ENCODE results near the gene FARP1. TPM values are rescaled to one million over a fixed set of nuclear protein-coding genes. Genes with fewer than 3 reads are reported as not detected.

Gene FARP1
- total RNA-seq, 1 donor from 2014 or later, result 17.7 TPM

DNA sequence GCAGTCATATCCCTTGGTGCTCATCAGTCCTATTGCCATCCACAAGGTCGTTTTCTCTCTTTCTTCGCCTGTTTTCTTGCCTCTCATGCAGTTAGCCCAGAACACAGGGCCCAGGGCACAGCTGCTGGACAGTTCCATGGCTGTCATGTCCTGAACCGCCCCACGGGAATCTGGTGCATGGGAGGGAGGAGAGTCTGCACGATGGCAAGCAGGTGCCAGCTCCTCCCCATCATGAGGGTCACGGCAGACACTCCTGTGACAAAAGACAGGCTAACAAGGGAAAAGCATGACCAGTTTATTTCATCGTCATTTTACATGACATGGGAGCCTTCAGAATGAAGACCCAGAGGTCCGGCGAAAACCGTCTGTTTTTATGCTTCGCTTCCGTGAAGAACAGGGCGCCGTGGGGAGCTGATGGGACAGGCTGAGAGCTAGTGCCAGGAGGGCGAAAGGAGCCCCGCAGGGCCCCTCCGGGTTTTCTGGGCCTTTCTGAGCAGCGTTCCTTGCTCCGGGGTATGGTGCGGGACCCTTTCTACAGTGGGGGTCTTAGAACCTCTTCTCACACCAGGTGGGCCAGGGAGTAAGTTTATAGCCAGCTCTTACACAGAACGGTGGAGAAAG is 298.3 kb downstream of the FARP1 start:
- Histone ChIP-seq H3K4me1 (peaks cover 9% of the 10 kb centered on the region), H3K36me3 (peaks cover 0 to 6% of the 10 kb centered on the region in 2 donors), H3K9me3 (no peaks in the 10 kb centered on the region), H3K27me3 (no peaks in the 10 kb centered on the region), H3K27ac (no peak overlapping the region), H3K4me3 (no peak overlapping the region)
- no peak for DNase-seq (ENCODE audit: extremely low spot score in 2 of 2)
- TF ChIP-seq POLR2A (IDR thresholded peaks at IDR 0.05) (no peak), POLR2AphosphoS5 (IDR thresholded peaks at IDR 0.05; ENCODE audit: insufficient read depth in 1 of 2, low read depth in 1 of 2) (no peak)
- TF ChIP-seq, protein P1, sequence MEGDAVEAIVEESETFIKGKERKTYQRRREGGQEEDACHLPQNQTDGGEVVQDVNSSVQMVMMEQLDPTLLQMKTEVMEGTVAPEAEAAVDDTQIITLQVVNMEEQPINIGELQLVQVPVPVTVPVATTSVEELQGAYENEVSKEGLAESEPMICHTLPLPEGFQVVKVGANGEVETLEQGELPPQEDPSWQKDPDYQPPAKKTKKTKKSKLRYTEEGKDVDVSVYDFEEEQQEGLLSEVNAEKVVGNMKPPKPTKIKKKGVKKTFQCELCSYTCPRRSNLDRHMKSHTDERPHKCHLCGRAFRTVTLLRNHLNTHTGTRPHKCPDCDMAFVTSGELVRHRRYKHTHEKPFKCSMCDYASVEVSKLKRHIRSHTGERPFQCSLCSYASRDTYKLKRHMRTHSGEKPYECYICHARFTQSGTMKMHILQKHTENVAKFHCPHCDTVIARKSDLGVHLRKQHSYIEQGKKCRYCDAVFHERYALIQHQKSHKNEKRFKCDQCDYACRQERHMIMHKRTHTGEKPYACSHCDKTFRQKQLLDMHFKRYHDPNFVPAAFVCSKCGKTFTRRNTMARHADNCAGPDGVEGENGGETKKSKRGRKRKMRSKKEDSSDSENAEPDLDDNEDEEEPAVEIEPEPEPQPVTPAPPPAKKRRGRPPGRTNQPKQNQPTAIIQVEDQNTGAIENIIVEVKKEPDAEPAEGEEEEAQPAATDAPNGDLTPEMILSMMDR (IDR thresholded peaks at IDR 0.05), result no peak
- intact Hi-C loops (cut with DNase I), result loop anchor here (5.0 to 10.0 kb wide), 2 partner anchors 216 to 296 kb away; partner anchors contain the start of gene FARP1

DNA sequence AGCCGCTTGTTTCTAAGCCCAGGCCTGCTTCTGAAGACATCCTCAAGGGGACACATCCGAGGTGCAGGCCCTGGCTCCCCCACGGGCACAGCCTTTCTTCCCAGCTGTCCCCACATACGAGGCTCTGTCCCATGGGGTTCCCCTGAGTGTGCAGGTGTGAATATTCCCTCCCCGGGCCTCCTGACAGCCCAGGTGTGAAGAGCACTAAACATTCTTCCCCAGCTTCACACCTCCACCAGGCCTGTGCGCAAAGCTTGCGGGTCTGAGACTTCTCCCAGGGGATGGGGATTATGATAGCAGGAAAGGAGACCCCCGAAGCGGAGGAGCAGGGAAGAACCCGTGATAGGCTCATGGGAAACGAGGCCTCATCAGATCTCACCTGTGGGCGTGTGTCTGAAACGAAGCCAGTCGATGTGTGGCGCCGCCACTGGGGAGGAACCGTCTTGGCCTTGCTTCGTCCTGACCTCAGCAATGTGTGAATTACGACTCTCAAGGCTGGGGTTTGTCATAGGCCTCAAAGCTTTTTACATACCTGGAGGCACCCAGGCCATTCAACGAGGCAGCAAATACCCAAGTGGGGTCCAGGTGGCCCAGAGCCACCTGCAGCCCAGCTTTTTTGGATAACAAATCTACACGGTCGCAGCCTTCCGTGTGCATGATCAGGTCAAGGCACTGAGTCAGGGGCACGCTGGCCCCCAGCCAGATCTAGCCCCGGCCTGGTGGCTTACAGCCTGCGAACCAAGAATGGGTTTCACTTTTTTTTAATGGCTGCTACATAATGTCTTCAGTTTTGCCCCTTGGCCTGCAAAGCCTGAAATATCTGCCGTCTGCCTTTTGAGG is 299.7 kb downstream of the FARP1 start:
- intact Hi-C loops (cut with DNase I), result loop anchor here (5.0 to 10.0 kb wide), 2 partner anchors 215 to 298 kb away; partner anchors contain the start of gene FARP1
- TF ChIP-seq POLR2A (IDR thresholded peaks at IDR 0.05) (no peak), POLR2AphosphoS5 (IDR thresholded peaks at IDR 0.05; ENCODE audit: insufficient read depth in 1 of 2, low read depth in 1 of 2) (no peak)
- TF ChIP-seq, protein P1 (IDR thresholded peaks at IDR 0.05), result no peak
- peak overlapping the region; percentile 18 for H3K27ac ChIP-seq
- no peaks in the 10 kb centered on the region for H3K9me3 ChIP-seq
- no peak for DNase-seq (ENCODE audit: extremely low spot score in 2 of 2)
- H3K4me1 ChIP-seq, result peaks cover 9% of the 10 kb centered on the region
- H3K36me3 ChIP-seq, result peaks cover 0 to 8% of the 10 kb centered on the region in 2 donors
- no peaks in the 10 kb centered on the region for H3K27me3 ChIP-seq
- H3K4me3 ChIP-seq, result no peak overlapping the region

DNA sequence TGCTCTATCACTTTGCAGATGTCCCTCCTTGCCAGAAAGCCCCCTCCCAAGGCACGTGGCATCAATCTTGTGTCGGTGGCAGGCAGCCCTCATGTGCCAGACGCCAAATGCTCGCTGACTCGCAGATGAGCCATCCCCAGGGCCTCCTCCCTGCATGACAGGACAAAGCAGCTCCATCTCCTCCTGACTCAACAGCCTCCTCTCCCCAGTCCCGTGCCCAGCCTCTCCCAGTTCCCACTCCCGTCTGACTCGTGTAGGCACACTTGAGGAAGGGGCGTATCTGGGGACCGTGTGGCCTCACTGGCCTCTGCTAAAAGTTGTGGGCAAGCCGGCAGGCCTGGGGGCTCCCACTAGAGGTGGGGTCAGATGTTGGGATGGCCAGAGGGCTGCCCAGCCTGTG is 300.4 kb downstream of the FARP1 start:
- DNase-seq (ENCODE audit: extremely low spot score in 2 of 2), result no peak
- no peak overlapping the region for H3K4me3 ChIP-seq

DNA sequence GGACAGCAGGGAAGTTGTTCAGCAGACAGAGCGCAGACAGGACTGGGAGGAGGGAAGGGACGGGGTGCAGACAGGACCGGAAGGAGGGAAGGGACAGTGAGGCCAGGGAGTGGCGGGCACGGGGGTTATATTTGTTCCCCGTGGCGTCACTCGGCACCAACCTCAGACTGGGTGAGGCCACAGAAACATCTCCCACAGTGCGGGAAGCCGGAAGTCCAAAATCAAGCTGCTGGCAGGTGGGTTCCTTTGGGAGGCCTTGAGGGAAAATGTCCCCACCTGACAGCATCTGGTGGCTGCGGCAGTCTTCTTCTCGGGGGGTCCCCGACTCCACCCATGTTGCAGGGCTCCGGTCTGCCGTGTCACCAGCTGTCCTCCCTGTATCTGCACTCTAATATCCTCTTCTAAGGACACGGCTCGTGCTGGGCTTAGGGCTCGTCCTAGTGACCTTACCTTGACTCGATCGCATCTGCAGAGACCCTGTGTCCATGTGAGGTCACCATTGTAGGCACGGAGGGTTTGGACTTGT is 301.0 kb downstream of the FARP1 start:
- TF ChIP-seq, protein P1 (IDR thresholded peaks at IDR 0.05), result no peak
- no peak for TF ChIP-seq POLR2A (IDR thresholded peaks at IDR 0.05)
- TF ChIP-seq POLR2AphosphoS5 (IDR thresholded peaks at IDR 0.05; ENCODE audit: insufficient read depth in 1 of 2, low read depth in 1 of 2), result no peak
- Histone ChIP-seq H3K4me1 (peaks cover 16% of the 10 kb centered on the region), H3K27me3 (no peaks in the 10 kb centered on the region), H3K27ac (peak overlapping the region; percentile 56), H3K9me3 (no peaks in the 10 kb centered on the region), H3K36me3 (peaks cover 0 to 16% of the 10 kb centered on the region in 2 donors), H3K4me3 (no peak overlapping the region)
- intact Hi-C loops (cut with DNase I), result loop anchor here (5.0 to 10.0 kb wide), 2 partner anchors 213 to 299 kb away; partner anchors contain the start of gene FARP1
- DNase-seq (ENCODE audit: extremely low spot score in 2 of 2), result no peak

More for the DNA sequence above, 300.4 kb downstream of the FARP1 start:
- Histone ChIP-seq H3K4me1 (peaks cover 11% of the 10 kb centered on the region), H3K27ac (peak overlapping the region; percentile 56), H3K9me3 (no peaks in the 10 kb centered on the region), H3K36me3 (peaks cover 0 to 15% of the 10 kb centered on the region in 2 donors), H3K27me3 (no peaks in the 10 kb centered on the region)
- TF ChIP-seq POLR2AphosphoS5 (IDR thresholded peaks at IDR 0.05; ENCODE audit: insufficient read depth in 1 of 2, low read depth in 1 of 2), result peak in 1 of 2 donors; percentile 57
- TF ChIP-seq POLR2A (IDR thresholded peaks at IDR 0.05), result no peak
- intact Hi-C loops (cut with DNase I), result loop anchor here (5.0 to 10.0 kb wide), 2 partner anchors 214 to 299 kb away; partner anchors contain the start of gene FARP1

DNA sequence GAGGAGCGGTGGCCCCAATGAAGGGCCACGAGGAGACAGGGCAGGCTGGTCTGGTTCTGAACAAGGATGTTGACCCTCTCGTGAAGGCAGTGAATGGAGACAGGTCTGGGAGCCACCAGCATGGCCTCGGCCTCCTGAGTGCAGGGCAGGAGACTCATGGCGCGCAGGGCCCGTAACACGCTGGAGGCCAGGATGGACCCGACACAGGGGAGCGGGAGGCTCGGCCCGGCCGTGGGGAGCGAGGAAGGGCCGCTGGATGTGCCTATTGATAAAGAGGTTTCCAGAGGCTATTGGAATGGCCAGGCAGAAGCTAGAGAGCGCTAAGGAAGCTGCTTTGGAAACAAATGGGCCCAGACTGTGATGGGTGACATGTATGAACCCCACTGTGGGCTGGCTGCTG is 301.5 kb downstream of the FARP1 start:
- H3K27ac ChIP-seq, result peak overlapping the region; percentile 79
- no peak for TF ChIP-seq POLR2A (IDR thresholded peaks at IDR 0.05)
- TF ChIP-seq, protein P1 (IDR thresholded peaks at IDR 0.05), result no peak
- TF ChIP-seq POLR2AphosphoS5 (IDR thresholded peaks at IDR 0.05; ENCODE audit: insufficient read depth in 1 of 2, low read depth in 1 of 2), result no peak
- DNase-seq (ENCODE audit: extremely low spot score in 2 of 2), result no peak
- no peaks in the 10 kb centered on the region for H3K27me3 ChIP-seq
- intact Hi-C loops (cut with DNase I), result loop anchor here (5.0 to 10.0 kb wide), 2 partner anchors 213 to 300 kb away; partner anchors contain the start of gene FARP1
- no peak overlapping the region for H3K4me3 ChIP-seq
- peaks cover 0 to 19% of the 10 kb centered on the region in 2 donors for H3K36me3 ChIP-seq
- no peaks in the 10 kb centered on the region for H3K9me3 ChIP-seq
- peaks cover 21% of the 10 kb centered on the region for H3K4me1 ChIP-seq
